Stimulated activated naive CD4-positive, alpha-beta T cell treated with Interleukin-2 at 50 U/mL for 16 hours (primary cell): ENCODE data around the gene CDC123.
"Not testable (repeated sequence)": the region's sequence is repeated elsewhere in the genome, so short reads cannot be mapped to it uniquely, and the experiment has no call there.

Experiments used
- DNase-seq: peaks from one replicate; lab custom pipeline; 2025; lab: John Stamatoyannopoulos, UW

The CDC123 gene

GRCh38 chr10:12235116-12235694, 39.2 kb downstream of the CDC123 start:
- no peak for DNase-seq

GRCh38 chr10:12235796-12236195, 39.8 kb downstream of the CDC123 start:
- no peak for DNase-seq

- no peak for DNase-seq
Observed at GRCh38 chr10:12237265-12238220, 41.6 kb downstream of the CDC123 start.

- no peak for DNase-seq
Observed at GRCh38 chr10:12238821-12239220, 42.8 kb downstream of the CDC123 start.

- peak; percentile 75 for DNase-seq
Observed at GRCh38 chr10:12241810-12242529, 46.0 kb downstream of the CDC123 start.

GRCh38 chr10:12243864-12244620, 48.1 kb downstream of the CDC123 start:
- DNase-seq = no peak

- DNase-seq = no peak
Observed at GRCh38 chr10:12250181-12250580, 54.2 kb downstream of the CDC123 start.

- DNase-seq = not testable (repeated sequence)
Observed at GRCh38 chr10:12250702-12251101, 54.7 kb downstream of the CDC123 start.

GRCh38 chr10:12251581-12251980, 55.6 kb downstream of the CDC123 start:
- DNase-seq = no peak

- DNase-seq = no peak
Observed at GRCh38 chr10:12252882-12253546, 57.0 kb downstream of the CDC123 start.

- DNase-seq = no peak
Observed at GRCh38 chr10:12255048-12255447, 59.1 kb downstream of the CDC123 start.

- no peak for DNase-seq
Observed at GRCh38 chr10:12259988-12260387, 64.0 kb downstream of the CDC123 start.

GRCh38 chr10:12262278-12262981, 66.4 kb downstream of the CDC123 start:
- DNase-seq = no peak

GRCh38 chr10:12264204-12264940, 68.4 kb downstream of the CDC123 start:
- DNase-seq = peak; percentile 65

GRCh38 chr10:12269056-12269455, 73.1 kb downstream of the CDC123 start:
- no peak for DNase-seq

- DNase-seq = no peak
Observed at GRCh38 chr10:12271210-12271540, 75.2 kb downstream of the CDC123 start.

- not testable (repeated sequence) for DNase-seq
Observed at GRCh38 chr10:12277862-12278261, 81.9 kb downstream of the CDC123 start.

- no peak for DNase-seq
Observed at GRCh38 chr10:12279281-12279680, 83.3 kb downstream of the CDC123 start.

- no peak for DNase-seq
Observed at GRCh38 chr10:12287772-12288171, 91.8 kb downstream of the CDC123 start.

GRCh38 chr10:12297784-12298183, 101.8 kb downstream of the CDC123 start:
- DNase-seq = not testable (repeated sequence)
